Common myeloid progenitor, CD34-positive (primary cell): ENCODE measurements around the gene KCNK2.

Experiments used
- CTCF ChIA-PET: fragments of 350-600 bp; sonication (Branson Sonifier 250); formaldehyde crosslinking; loops from one replicate; lab custom pipeline; 2021; ENCODE audit warnings: antibody characterized with exemption; lab: Charles Lee
- POLR2A ChIA-PET: fragments of 350-600 bp; sonication (Branson Sonifier 250); formaldehyde crosslinking; loops from one replicate; lab custom pipeline; 2021; ENCODE audit warnings: antibody characterized with exemption; lab: Charles Lee
- DNase-seq, 3 donors: peaks; one replicate each; pipeline versions ENCODE4 v3.0.0 to v3.0.0-alpha.2; 2013
- H3K27ac ChIP-seq, 2 experiments: 1 replicate in 1 of 2; 2 replicates in 1 of 2; pipeline ENCODE4 v1.7.0; 2013; ENCODE audit warnings: inconsistent platforms in 2 of 2, low read length in 2 of 2, mild to moderate bottlenecking in 2 of 2, low read depth in 1 of 2, moderate library complexity in 1 of 2; ENCODE audit not compliant: severe bottlenecking in 2 of 2, insufficient read depth in 1 of 2, poor library complexity in 1 of 2
- H3K27me3 ChIP-seq, 5 experiments: replicated peaks in 2 of 5; 1 replicate in 3 of 5; 2 replicates in 2 of 5; pipeline versions ENCODE4 v1.6.1 to v1.7.0; 2013; ENCODE audit warnings: low read length in 4 of 5, mild to moderate bottlenecking in 2 of 5, moderate library complexity in 2 of 5, inconsistent platforms in 1 of 5; ENCODE audit not compliant: insufficient read depth in 5 of 5, control insufficient read depth in 4 of 5
- H3K36me3 ChIP-seq, 4 experiments: 1 replicate in 2 of 4; 2 replicates in 2 of 4; pipeline versions ENCODE4 v1.6.1 to v1.7.0; 2013; ENCODE audit warnings: low read length in 3 of 4, control low read depth in 1 of 4, mild to moderate bottlenecking in 1 of 4; ENCODE audit not compliant: control insufficient read depth in 4 of 4, insufficient read depth in 4 of 4
- H3K4me1 ChIP-seq, 4 experiments: 1 replicate in 3 of 4; 2 replicates in 1 of 4; pipeline versions ENCODE4 v1.6.1 to v1.7.1; 2013; ENCODE audit warnings: low read length in 3 of 4, mild to moderate bottlenecking in 3 of 4, control low read depth in 1 of 4, inconsistent platforms in 1 of 4, moderate library complexity in 1 of 4; ENCODE audit not compliant: control insufficient read depth in 4 of 4, insufficient read depth in 4 of 4; ENCODE audit errors: control extremely low read depth in 1 of 4
- H3K4me3 ChIP-seq, 7 experiments: 1 replicate in 4 of 7; 2 replicates in 3 of 7; pipeline versions ENCODE4 v1.5.1 to v1.7.0; 2013; ENCODE audit warnings: mild to moderate bottlenecking in 7 of 7, low read length in 6 of 7, moderate library complexity in 6 of 7, inconsistent platforms in 2 of 7, low read depth in 2 of 7, control low read depth in 1 of 7; ENCODE audit not compliant: insufficient read depth in 4 of 7, control insufficient read depth in 1 of 7; ENCODE audit errors: extremely low read depth in 1 of 7
- H3K9me3 ChIP-seq, 5 experiments: 1 replicate in 4 of 5; 2 replicates in 1 of 5; pipeline versions ENCODE4 v1.6.1 to v1.7.1; 2013; ENCODE audit warnings: low read length in 4 of 5, mild to moderate bottlenecking in 2 of 5, inconsistent platforms in 1 of 5, low read depth in 1 of 5, moderate library complexity in 1 of 5; ENCODE audit not compliant: control insufficient read depth in 4 of 5, insufficient read depth in 2 of 5; ENCODE audit errors: control extremely low read depth in 1 of 5
- WGBS: methylation state at CpG from one replicate; pipeline ENCODE4 v1.1.5; 2013; ENCODE audit not compliant: insufficient coverage; 5-methylcytosine and 5-hydroxymethylcytosine counted together

Gene KCNK2

DNA sequence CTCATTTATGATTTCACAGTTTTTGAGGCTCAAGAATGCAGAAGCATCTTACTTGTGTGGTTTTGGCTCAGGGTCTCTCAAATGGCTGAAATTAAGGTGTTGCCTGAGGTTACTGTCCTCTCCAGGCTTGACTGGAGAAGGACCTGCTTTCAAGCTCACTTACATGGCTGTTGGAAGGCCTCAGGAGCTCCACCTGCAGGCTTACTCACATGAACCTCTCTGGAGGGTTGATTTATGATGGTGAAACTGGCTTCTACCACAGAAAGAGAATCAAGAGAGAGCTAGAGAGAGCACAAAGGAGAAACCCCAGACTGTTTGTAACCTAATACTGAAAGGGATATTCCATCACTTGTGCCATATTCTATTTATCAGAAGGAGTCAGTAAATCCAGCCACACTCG is 6.2 kb upstream of the KCNK2 start:
- Histone ChIP-seq H3K4me1 (no peaks in the 10 kb centered on the region), H3K27ac (no peak overlapping the region), H3K36me3 (no peaks in the 10 kb centered on the region), H3K9me3 (no peaks in the 10 kb centered on the region), H3K4me3 (no peak overlapping the region), H3K27me3 (peaks cover 11 to 25% (median 15%) of the 10 kb centered on the region in 5 experiments)
- 82% methylated on average over 1 of the region's 1 CpG for WGBS
- no peak for DNase-seq
- POLR2A ChIA-PET = no interaction called here
- CTCF ChIA-PET = no interaction called here

DNA sequence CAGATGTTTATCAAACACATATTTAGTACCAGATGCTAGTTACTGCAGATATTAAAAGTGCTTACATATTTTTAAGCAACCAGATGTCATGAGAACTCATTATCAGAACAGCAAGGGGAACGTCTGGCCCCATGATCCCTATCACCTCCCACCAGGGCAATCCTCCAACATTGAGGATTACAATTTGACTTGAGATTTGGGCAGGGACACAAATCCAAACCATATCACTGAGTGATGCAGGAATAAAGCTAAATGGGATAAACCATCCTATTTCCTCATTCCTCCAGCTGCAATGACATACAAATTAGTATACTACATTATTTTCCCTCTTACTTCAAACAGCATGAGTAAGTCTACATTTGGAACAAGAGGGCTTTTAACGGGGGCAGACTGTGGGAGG is 3.1 kb upstream of the KCNK2 start:
- H3K4me3 ChIP-seq = no peak overlapping the region
- H3K27me3 ChIP-seq = peaks cover 21 to 53% (median 32%) of the 10 kb centered on the region in 5 experiments
- no peaks in the 10 kb centered on the region for H3K9me3 ChIP-seq
- 100% methylated on average over 1 of the region's 2 CpGs for WGBS
- peaks cover 0 to 10% (median 6%) of the 10 kb centered on the region in 4 experiments for H3K4me1 ChIP-seq
- no peak for DNase-seq
- H3K27ac ChIP-seq = no peak overlapping the region
- ChIA-PET POLR2A (no interaction called here), CTCF (no interaction called here)
- H3K36me3 ChIP-seq = no peaks in the 10 kb centered on the region

DNA sequence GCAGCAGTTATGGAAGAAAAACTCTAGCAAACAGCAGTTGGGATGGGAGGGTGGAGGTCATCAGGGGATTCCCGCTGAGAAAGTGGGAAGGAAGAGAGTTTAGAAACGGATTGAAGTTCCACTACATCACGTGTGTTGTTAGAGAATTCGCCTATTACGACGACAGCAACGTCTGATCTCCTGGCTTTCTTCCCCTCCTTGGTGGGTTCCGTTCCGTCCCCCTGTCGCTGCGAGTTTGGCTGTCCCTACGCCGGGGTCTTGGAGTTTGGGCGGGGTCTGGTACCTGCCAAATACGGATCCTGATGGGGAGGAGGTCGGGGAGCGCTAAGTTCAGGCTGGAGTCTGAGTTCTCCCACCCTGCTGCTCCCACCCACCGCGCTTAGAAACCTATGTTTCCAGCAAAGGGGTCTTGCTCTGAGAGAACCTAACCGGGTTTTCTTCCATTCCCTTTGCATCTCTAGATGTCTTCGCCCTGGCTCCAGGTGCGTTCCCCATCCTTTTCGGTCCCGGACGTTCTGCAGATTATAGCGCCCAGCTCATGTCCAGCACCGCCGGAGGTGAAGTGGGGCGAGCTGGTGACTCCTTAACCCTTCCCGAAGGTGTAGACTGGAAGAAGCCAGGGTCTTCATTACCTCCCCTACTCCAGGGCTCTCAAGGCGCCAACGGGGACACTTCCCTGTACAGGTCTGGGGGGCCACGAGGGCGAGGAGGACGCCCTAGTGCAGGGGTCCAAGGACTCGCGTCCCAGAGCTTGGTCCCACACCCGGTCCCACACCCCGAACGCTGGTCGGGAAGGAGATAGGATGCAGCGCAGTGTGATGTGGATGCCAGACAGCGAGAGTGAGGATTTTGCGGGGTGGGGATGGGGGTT is 641 bp upstream of the KCNK2 start:
- H3K27me3 ChIP-seq = peaks cover 28 to 75% (median 40%) of the 10 kb centered on the region in 5 experiments
- WGBS = 2% methylated on average over 33 of the region's 44 CpGs
- H3K4me1 ChIP-seq = peaks cover 0 to 10% (median 6%) of the 10 kb centered on the region in 4 experiments
- H3K36me3 ChIP-seq = no peaks in the 10 kb centered on the region
- H3K27ac ChIP-seq = no peak overlapping the region
- H3K4me3 ChIP-seq = peak overlapping the region in 2 of 7 experiments; percentile 43 to 47
- CTCF ChIA-PET = interaction anchor here (0.6 kb wide), 1 partner anchor 276 kb away, joined by 3 read pairs; no protein-coding TSS in a partner anchor
- H3K9me3 ChIP-seq = no peaks in the 10 kb centered on the region
- POLR2A ChIA-PET = no interaction called here
- no peak for DNase-seq

DNA sequence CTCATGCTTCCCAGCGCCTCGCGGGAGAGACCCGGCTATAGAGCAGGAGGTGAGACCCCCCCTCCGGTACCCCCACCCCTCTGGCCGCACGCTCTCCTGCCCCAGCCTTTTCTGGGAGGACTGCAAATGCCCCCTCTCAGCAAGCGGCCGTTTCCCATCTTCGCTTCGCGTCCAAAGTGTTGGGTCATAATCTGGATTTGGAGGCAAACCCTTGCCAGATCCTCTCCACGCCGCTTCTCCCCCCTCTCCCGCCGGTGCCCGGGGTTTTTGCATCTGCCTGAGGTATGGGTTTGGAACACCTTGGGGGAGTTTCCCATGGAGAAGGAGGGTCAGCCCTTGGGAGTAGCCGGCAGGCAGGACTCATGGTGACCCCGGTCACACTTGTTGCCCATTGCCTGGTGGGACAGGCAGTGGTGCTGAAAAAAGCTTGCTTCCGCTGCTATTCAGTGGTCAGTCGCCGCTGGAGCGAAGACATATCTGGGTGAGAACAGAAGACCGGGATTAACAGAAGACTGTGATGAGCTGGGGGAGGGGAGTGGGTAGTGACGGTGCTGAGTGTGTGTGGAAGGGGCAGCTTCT is 935 bp downstream of the KCNK2 start:
- no peaks in the 10 kb centered on the region for H3K9me3 ChIP-seq
- CTCF ChIA-PET = no interaction called here
- H3K4me1 ChIP-seq = peaks cover 0 to 10% (median 6%) of the 10 kb centered on the region in 4 experiments
- H3K4me3 ChIP-seq = peak overlapping the region in 3 of 7 experiments; percentile 2 to 15 (median 13)
- no peak overlapping the region for H3K27ac ChIP-seq
- 5% methylated on average over 9 of the region's 25 CpGs for WGBS
- POLR2A ChIA-PET = no interaction called here
- H3K27me3 ChIP-seq = peaks cover 31 to 78% (median 43%) of the 10 kb centered on the region in 5 experiments
- DNase-seq = peak in 1 of 3 donors; percentile 2
- no peaks in the 10 kb centered on the region for H3K36me3 ChIP-seq

DNA sequence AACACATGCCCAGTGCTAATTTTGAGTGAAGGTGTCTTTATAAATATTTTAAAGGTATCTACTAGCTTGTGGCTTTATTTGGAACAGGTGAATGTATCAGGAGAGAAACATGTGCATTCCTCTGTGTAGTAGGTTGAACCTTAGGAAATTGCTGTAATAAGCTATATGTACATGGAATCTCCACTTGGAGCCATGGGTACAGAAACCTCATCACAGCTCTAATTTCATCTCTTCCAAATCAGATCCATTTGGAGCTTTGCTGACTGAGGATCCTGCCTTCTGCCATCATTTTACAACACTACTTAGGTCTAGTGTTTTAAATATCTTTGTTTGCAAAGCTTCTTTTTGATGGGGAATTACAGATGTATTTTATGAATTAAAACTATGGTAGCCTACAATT is 2.1 kb downstream of the KCNK2 start:
- H3K27ac ChIP-seq = no peak overlapping the region
- H3K4me3 ChIP-seq = no peak overlapping the region
- CTCF ChIA-PET = no interaction called here
- peaks cover 0 to 10% (median 6%) of the 10 kb centered on the region in 4 experiments for H3K4me1 ChIP-seq
- no peaks in the 10 kb centered on the region for H3K9me3 ChIP-seq
- no peaks in the 10 kb centered on the region for H3K36me3 ChIP-seq
- H3K27me3 ChIP-seq = peaks cover 28 to 74% (median 43%) of the 10 kb centered on the region in 5 experiments
- DNase-seq = no peak
- POLR2A ChIA-PET = no interaction called here

DNA sequence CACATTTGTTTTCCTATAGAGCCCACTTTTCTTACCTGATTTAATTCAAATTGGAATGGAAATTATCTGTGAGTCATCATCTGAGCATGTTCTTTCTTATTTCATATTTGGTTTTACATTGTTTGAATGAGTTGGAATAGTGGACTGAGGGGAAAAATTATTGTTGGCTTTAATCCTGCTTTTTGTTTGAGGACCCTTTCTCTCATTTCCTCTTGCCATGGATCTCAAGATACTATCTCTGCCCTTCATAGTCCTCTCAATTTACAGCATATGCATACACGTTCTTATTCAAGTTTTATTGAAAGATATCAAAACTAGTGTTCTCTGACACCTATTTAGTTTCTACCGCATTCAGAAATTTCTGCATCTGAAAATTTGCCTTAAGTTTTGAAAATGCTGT is 5.1 kb downstream of the KCNK2 start:
- peaks cover 0 to 3% (median 2%) of the 10 kb centered on the region in 4 experiments for H3K4me1 ChIP-seq
- H3K36me3 ChIP-seq = no peaks in the 10 kb centered on the region
- POLR2A ChIA-PET = no interaction called here
- no peak overlapping the region for H3K27ac ChIP-seq
- CTCF ChIA-PET = no interaction called here
- no peaks in the 10 kb centered on the region for H3K9me3 ChIP-seq
- peaks cover 15 to 44% (median 22%) of the 10 kb centered on the region in 5 experiments for H3K27me3 ChIP-seq
- no CpG with 5 or more reads among the region's 2 CpGs for WGBS
- DNase-seq = no peak
- no peak overlapping the region for H3K4me3 ChIP-seq

DNA sequence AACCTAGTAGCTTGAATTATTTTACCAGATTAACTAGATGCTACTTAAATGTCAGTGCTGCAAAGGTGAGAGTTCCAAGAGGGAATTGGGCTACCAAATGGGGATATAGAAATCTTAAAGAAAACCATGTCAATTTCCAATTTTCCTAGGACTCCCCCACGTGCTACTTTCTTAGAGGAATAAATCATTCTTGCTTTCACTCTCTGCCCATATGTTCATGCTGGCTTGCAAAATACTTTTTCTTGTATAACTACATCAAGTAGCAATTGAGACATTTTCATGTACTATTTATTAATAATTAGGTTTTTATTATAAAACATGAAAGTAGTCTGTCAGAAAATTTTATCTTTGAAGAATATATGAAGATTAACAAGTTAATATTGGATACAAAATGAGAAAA is 11.8 kb downstream of the KCNK2 start:
- CTCF ChIA-PET = no interaction called here
- POLR2A ChIA-PET = no interaction called here
- H3K27ac ChIP-seq = no peak overlapping the region

More for the DNA sequence above, 11.8 kb downstream of the KCNK2 start:
- H3K9me3 ChIP-seq = no peaks in the 10 kb centered on the region
- WGBS = no CpG with 5 or more reads among the region's 1 CpG
- no peak for DNase-seq
- no peaks in the 10 kb centered on the region for H3K4me1 ChIP-seq
- H3K27me3 ChIP-seq = peaks cover 0 to 2% (median 0%) of the 10 kb centered on the region in 5 experiments
- H3K4me3 ChIP-seq = no peak overlapping the region
- H3K36me3 ChIP-seq = no peaks in the 10 kb centered on the region
